ENCODE results near the gene AEBP1.

AEBP1 gene

GRCh38 chr7:44149571-44150465 is 45.7 kb downstream of the AEBP1 start:
- peaks cover 4% of the 10 kb centered on the region for H3K27me3 ChIP-seq (ENCODE audit: control insufficient read depth, insufficient read depth, low read length)
- no peak overlapping the region for H3K27ac ChIP-seq (ENCODE audit: low read depth, low read length)
- H3K4me3 ChIP-seq (ENCODE audit: low read length) = no peak overlapping the region
- H3K9ac ChIP-seq (ENCODE audit: low read length) = no peak overlapping the region
- no peaks in the 10 kb centered on the region for H3K4me1 ChIP-seq (ENCODE audit: control insufficient read depth, insufficient read depth, low read length)
- no peaks in the 10 kb centered on the region for H3K36me3 ChIP-seq (ENCODE audit: control insufficient read depth, insufficient read depth, low read length)

- Histone ChIP-seq H3K36me3 (ENCODE audit: control insufficient read depth, insufficient read depth, low read length) (no peaks in the 10 kb centered on the region), H3K4me1 (ENCODE audit: control insufficient read depth, insufficient read depth, low read length) (no peaks in the 10 kb centered on the region), H3K9ac (ENCODE audit: low read length) (no peak overlapping the region), H3K27ac (ENCODE audit: low read depth, low read length) (no peak overlapping the region), H3K4me3 (ENCODE audit: low read length) (no peak overlapping the region), H3K27me3 (ENCODE audit: control insufficient read depth, insufficient read depth, low read length) (peaks cover 4% of the 10 kb centered on the region)
Measured at GRCh38 chr7:44150466-44150832, 46.3 kb downstream of the AEBP1 start.

- no peaks in the 10 kb centered on the region for H3K36me3 ChIP-seq (ENCODE audit: control insufficient read depth, insufficient read depth, low read length)
- no peaks in the 10 kb centered on the region for H3K27me3 ChIP-seq (ENCODE audit: control insufficient read depth, insufficient read depth, low read length)
- no peak overlapping the region for H3K9ac ChIP-seq (ENCODE audit: low read length)
- no peak overlapping the region for H3K4me3 ChIP-seq (ENCODE audit: low read length)
- H3K4me1 ChIP-seq (ENCODE audit: control insufficient read depth, insufficient read depth, low read length) = no peaks in the 10 kb centered on the region
- no peak overlapping the region for H3K27ac ChIP-seq (ENCODE audit: low read depth, low read length)
Measured at GRCh38 chr7:44150966-44151941, 47.1 kb downstream of the AEBP1 start.

GRCh38 chr7:44151956-44152355 is 47.8 kb downstream of the AEBP1 start:
- H3K9ac ChIP-seq (ENCODE audit: low read length) = no peak overlapping the region
- H3K27me3 ChIP-seq (ENCODE audit: control insufficient read depth, insufficient read depth, low read length) = no peaks in the 10 kb centered on the region
- no peak overlapping the region for H3K4me3 ChIP-seq (ENCODE audit: low read length)
- H3K4me1 ChIP-seq (ENCODE audit: control insufficient read depth, insufficient read depth, low read length) = no peaks in the 10 kb centered on the region
- no peaks in the 10 kb centered on the region for H3K36me3 ChIP-seq (ENCODE audit: control insufficient read depth, insufficient read depth, low read length)
- no peak overlapping the region for H3K27ac ChIP-seq (ENCODE audit: low read depth, low read length)

GRCh38 chr7:44152971-44153947 is 49.1 kb downstream of the AEBP1 start:
- no peaks in the 10 kb centered on the region for H3K4me1 ChIP-seq (ENCODE audit: control insufficient read depth, insufficient read depth, low read length)
- no peak overlapping the region for H3K9ac ChIP-seq (ENCODE audit: low read length)
- H3K27ac ChIP-seq (ENCODE audit: low read depth, low read length) = no peak overlapping the region
- no peak overlapping the region for H3K4me3 ChIP-seq (ENCODE audit: low read length)
- no peaks in the 10 kb centered on the region for H3K27me3 ChIP-seq (ENCODE audit: control insufficient read depth, insufficient read depth, low read length)
- no peaks in the 10 kb centered on the region for H3K36me3 ChIP-seq (ENCODE audit: control insufficient read depth, insufficient read depth, low read length)

GRCh38 chr7:44153948-44154335 is 49.8 kb downstream of the AEBP1 start:
- no peak overlapping the region for H3K27ac ChIP-seq (ENCODE audit: low read depth, low read length)
- H3K4me3 ChIP-seq (ENCODE audit: low read length) = no peak overlapping the region
- H3K4me1 ChIP-seq (ENCODE audit: control insufficient read depth, insufficient read depth, low read length) = no peaks in the 10 kb centered on the region
- no peaks in the 10 kb centered on the region for H3K36me3 ChIP-seq (ENCODE audit: control insufficient read depth, insufficient read depth, low read length)
- no peaks in the 10 kb centered on the region for H3K27me3 ChIP-seq (ENCODE audit: control insufficient read depth, insufficient read depth, low read length)
- no peak overlapping the region for H3K9ac ChIP-seq (ENCODE audit: low read length)

GRCh38 chr7:44154703-44155102 is 50.6 kb downstream of the AEBP1 start:
- Histone ChIP-seq H3K4me1 (ENCODE audit: control insufficient read depth, insufficient read depth, low read length) (no peaks in the 10 kb centered on the region), H3K4me3 (ENCODE audit: low read length) (no peak overlapping the region), H3K36me3 (ENCODE audit: control insufficient read depth, insufficient read depth, low read length) (no peaks in the 10 kb centered on the region), H3K27ac (ENCODE audit: low read depth, low read length) (no peak overlapping the region), H3K27me3 (ENCODE audit: control insufficient read depth, insufficient read depth, low read length) (no peaks in the 10 kb centered on the region), H3K9ac (ENCODE audit: low read length) (no peak overlapping the region)

GRCh38 chr7:44155191-44156185 is 51.3 kb downstream of the AEBP1 start:
- Histone ChIP-seq H3K27ac (ENCODE audit: low read depth, low read length) (no peak overlapping the region), H3K4me3 (ENCODE audit: low read length) (no peak overlapping the region), H3K4me1 (ENCODE audit: control insufficient read depth, insufficient read depth, low read length) (no peaks in the 10 kb centered on the region), H3K27me3 (ENCODE audit: control insufficient read depth, insufficient read depth, low read length) (no peaks in the 10 kb centered on the region), H3K9ac (ENCODE audit: low read length) (no peak overlapping the region), H3K36me3 (ENCODE audit: control insufficient read depth, insufficient read depth, low read length) (no peaks in the 10 kb centered on the region)

GRCh38 chr7:44156453-44157010 is 52.4 kb downstream of the AEBP1 start:
- Histone ChIP-seq H3K9ac (ENCODE audit: low read length) (no peak overlapping the region), H3K4me3 (ENCODE audit: low read length) (no peak overlapping the region), H3K4me1 (ENCODE audit: control insufficient read depth, insufficient read depth, low read length) (no peaks in the 10 kb centered on the region), H3K36me3 (ENCODE audit: control insufficient read depth, insufficient read depth, low read length) (no peaks in the 10 kb centered on the region), H3K27ac (ENCODE audit: low read depth, low read length) (no peak overlapping the region), H3K27me3 (ENCODE audit: control insufficient read depth, insufficient read depth, low read length) (no peaks in the 10 kb centered on the region)

GRCh38 chr7:44157116-44158080 is 53.3 kb downstream of the AEBP1 start:
- Histone ChIP-seq H3K9ac (ENCODE audit: low read length) (no peak overlapping the region), H3K27ac (ENCODE audit: low read depth, low read length) (no peak overlapping the region), H3K4me3 (ENCODE audit: low read length) (no peak overlapping the region), H3K36me3 (ENCODE audit: control insufficient read depth, insufficient read depth, low read length) (no peaks in the 10 kb centered on the region), H3K4me1 (ENCODE audit: control insufficient read depth, insufficient read depth, low read length) (no peaks in the 10 kb centered on the region), H3K27me3 (ENCODE audit: control insufficient read depth, insufficient read depth, low read length) (no peaks in the 10 kb centered on the region)

Measured in rectal smooth muscle tissue (tissue), 1 donor.